Keratinocyte (primary cell): ENCODE results near the gene NCKAP1. TPM values are rescaled to one million over a fixed set of nuclear protein-coding genes. Genes with fewer than 3 reads are reported as not detected.

Experiments
- DNase-seq: peaks from one replicate; pipeline ENCODE4 v3.0.0-alpha.2; 2011; ENCODE audit warnings: low read depth, missing footprints, low spot score
- FAIRE-seq: peaks from 2 replicates; lab custom pipeline; 2011; peaks lifted over from hg19 to GRCh38; lab: Jason Lieb, UNC
- H2AFZ ChIP-seq: 2 replicates; pipeline ENCODE4 v1.6.0; 2012; ENCODE audit warnings: low read length, control low read depth, inconsistent platforms; ENCODE audit not compliant: control insufficient read depth
- H3K27ac ChIP-seq: 2 replicates; pipeline ENCODE4 v1.5.1; 2011; ENCODE audit warnings: low read length; ENCODE audit not compliant: control insufficient read depth, insufficient read depth
- H3K27me3 ChIP-seq: 3 replicates; pipeline ENCODE4 v1.6.0; 2011; ENCODE audit warnings: low read length; ENCODE audit not compliant: control insufficient read depth, insufficient read depth; ENCODE audit errors: extremely low read depth
- H3K36me3 ChIP-seq, 2 experiments: 2 replicates in 1 of 2; 3 replicates in 1 of 2; pipeline ENCODE4 v1.5.1; 2011; ENCODE audit warnings: low read length in 2 of 2, mild to moderate bottlenecking in 1 of 2; ENCODE audit not compliant: control insufficient read depth in 2 of 2, insufficient read depth in 2 of 2; ENCODE audit errors: extremely low read depth in 1 of 2
- H3K4me1 ChIP-seq: 3 replicates; pipeline ENCODE4 v1.5.1; 2011; ENCODE audit warnings: low read length; ENCODE audit not compliant: control insufficient read depth, insufficient read depth; ENCODE audit errors: extremely low read depth
- H3K4me2 ChIP-seq: 3 replicates; pipeline ENCODE4 v1.6.0; 2011; ENCODE audit warnings: low read depth, low read length; ENCODE audit not compliant: control insufficient read depth, insufficient read depth; ENCODE audit errors: extremely low read depth
- H3K4me3 ChIP-seq, 3 experiments: fragments of 200-600 bp in 1 of 3; sonication (generic) in 1 of 3; 2 replicates in 2 of 3; 3 replicates in 1 of 3; pipeline ENCODE4 v1.5.1; 2011 to 2016; ENCODE audit warnings: low read length in 3 of 3, mild to moderate bottlenecking in 3 of 3, control low read depth in 2 of 3, inconsistent platforms in 1 of 3, low read depth in 1 of 3, mixed read lengths in 1 of 3, mixed run types in 1 of 3, moderate library complexity in 1 of 3; ENCODE audit not compliant: control insufficient read depth in 2 of 3, insufficient read depth in 2 of 3; ENCODE audit errors: extremely low read depth in 1 of 3
- H3K79me2 ChIP-seq: 2 replicates; pipeline ENCODE4 v1.6.0; 2012; ENCODE audit warnings: low read length; ENCODE audit not compliant: control insufficient read depth, insufficient read depth
- H3K9ac ChIP-seq: 3 replicates; pipeline ENCODE4 v1.6.0; 2011; ENCODE audit warnings: low read length; ENCODE audit not compliant: control insufficient read depth, insufficient read depth; ENCODE audit errors: extremely low read depth
- H3K9me1 ChIP-seq: 3 replicates; pipeline ENCODE4 v1.6.0; 2011; ENCODE audit warnings: low read length; ENCODE audit not compliant: control insufficient read depth, insufficient read depth; ENCODE audit errors: extremely low read depth
- H3K9me3 ChIP-seq: 2 replicates; pipeline ENCODE4 v1.5.1; 2012; ENCODE audit warnings: low read depth, low read length; ENCODE audit not compliant: control insufficient read depth
- H4K20me1 ChIP-seq: 3 replicates; pipeline ENCODE4 v1.6.0; 2011; ENCODE audit warnings: low read length; ENCODE audit not compliant: control insufficient read depth, insufficient read depth; ENCODE audit errors: extremely low read depth
- EZH2 ChIP-seq: IDR thresholded peaks from one replicate; pipeline ENCODE4 v1.6.1; 2012; ENCODE audit warnings: inconsistent platforms, mild to moderate bottlenecking, low read length, moderate library complexity
- dilution Hi-C: fragments of 300-500 bp; cut with MboI; formaldehyde crosslinking; loops from one replicate; pipeline ENCODE4 v1.7.0; 2020; ENCODE audit warnings: low sequenced_read_pairs; ENCODE audit not compliant: extremely low pct_ligation_motif_present
- polyA plus RNA-seq, 5 experiments: library from polyadenylated mRNA; depleted of rRNA in 3 of 5; stranded (reverse) in 3 of 5; stranded (forward) in 1 of 5; unstranded in 1 of 5; fragments of >200 nt; gene quantifications; 1 replicate in 1 of 5; 2 replicates in 3 of 5; 3 replicates in 1 of 5; pipeline versions ENCODE4 v1.2.1 to v1.2.3, GENCODE V29; 2011 to 2012; ENCODE audit warnings: missing spikeins in 2 of 5, low read depth in 1 of 5, low replicate concordance in 1 of 5
- TF ChIP-seq, protein P1 (sequence below), 3 experiments: IDR thresholded peaks in 1 of 3; conservative IDR thresholded peaks in 1 of 3; optimal IDR thresholded peaks in 1 of 3; 2 replicates in 2 of 3; 3 replicates in 1 of 3; pipeline versions ENCODE3 to v1.5.1; 2011; ENCODE audit warnings: low read length in 3 of 3, mild to moderate bottlenecking in 3 of 3, moderate library complexity in 2 of 3, control low read depth in 1 of 3, inconsistent platforms in 1 of 3; ENCODE audit not compliant: insufficient read depth in 2 of 3; ENCODE audit errors: extremely low read depth in 1 of 3

Gene NCKAP1
- polyA plus RNA-seq, 1 donor (not counting 4 experiments of a cell fraction or from before 2014, with no cell fraction given): 207 TPM

DNA sequence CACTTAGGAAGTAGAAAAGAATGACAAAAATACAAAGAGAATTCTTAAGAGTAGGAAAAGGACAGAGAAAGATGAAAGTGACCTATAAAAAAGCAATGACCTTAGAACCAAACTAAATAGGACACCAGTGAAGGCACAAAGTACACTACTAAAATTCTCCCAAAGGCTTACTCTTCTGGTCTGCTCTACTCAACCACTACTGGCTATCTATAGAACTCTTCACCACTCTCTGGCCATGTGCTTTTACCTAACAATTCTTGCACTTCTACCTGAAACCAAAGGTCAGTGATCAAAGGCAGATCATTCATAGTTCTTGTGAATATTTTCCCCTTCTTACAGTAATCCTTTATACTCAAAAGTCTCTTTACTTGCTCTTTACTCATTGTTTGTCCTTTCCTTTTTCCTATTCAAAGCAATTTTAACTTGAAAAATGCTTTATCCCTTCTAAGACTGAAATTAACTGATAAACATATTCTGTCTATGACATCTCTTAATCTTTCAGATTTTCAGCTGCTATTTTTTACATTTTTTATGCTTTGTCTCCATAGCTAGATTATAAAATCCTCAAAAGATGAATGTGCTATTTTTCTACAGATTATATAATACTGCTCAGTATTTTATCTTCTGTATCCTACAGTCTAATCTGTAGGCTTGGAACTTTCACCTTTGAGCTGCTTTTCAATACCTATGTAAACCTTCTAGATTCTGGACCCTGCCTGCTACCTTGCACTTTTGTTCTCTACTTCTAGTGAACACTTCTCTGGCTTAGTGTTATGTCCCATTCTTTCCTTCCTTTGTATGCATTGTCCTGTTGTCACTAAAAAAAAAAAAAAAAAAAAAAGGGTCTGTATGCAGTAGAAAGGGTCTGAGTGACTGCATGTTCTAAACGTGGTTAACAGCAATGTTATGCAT lies 64.6 kb downstream of the NCKAP1 start:
- Histone ChIP-seq H3K27me3 (no peaks in the 10 kb centered on the region), H3K4me3 (no peak overlapping the region), H3K27ac (no peak overlapping the region), H3K4me1 (no peaks in the 10 kb centered on the region), H3K9me3 (no peaks in the 10 kb centered on the region), H3K36me3 (peaks cover 0 to 11% of the 10 kb centered on the region in 2 experiments), H3K4me2 (no peak overlapping the region), H3K9me1 (no peaks in the 10 kb centered on the region), H2AFZ (no peak overlapping the region), H3K79me2 (peaks cover 25% of the 10 kb centered on the region), H3K9ac (no peak overlapping the region), H4K20me1 (no peaks in the 10 kb centered on the region)
- dilution Hi-C loops: no loop called here
- DNase-seq (no peak), FAIRE-seq (no peak)
- no peak for TF ChIP-seq EZH2
- TF ChIP-seq, protein P1, sequence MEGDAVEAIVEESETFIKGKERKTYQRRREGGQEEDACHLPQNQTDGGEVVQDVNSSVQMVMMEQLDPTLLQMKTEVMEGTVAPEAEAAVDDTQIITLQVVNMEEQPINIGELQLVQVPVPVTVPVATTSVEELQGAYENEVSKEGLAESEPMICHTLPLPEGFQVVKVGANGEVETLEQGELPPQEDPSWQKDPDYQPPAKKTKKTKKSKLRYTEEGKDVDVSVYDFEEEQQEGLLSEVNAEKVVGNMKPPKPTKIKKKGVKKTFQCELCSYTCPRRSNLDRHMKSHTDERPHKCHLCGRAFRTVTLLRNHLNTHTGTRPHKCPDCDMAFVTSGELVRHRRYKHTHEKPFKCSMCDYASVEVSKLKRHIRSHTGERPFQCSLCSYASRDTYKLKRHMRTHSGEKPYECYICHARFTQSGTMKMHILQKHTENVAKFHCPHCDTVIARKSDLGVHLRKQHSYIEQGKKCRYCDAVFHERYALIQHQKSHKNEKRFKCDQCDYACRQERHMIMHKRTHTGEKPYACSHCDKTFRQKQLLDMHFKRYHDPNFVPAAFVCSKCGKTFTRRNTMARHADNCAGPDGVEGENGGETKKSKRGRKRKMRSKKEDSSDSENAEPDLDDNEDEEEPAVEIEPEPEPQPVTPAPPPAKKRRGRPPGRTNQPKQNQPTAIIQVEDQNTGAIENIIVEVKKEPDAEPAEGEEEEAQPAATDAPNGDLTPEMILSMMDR (optimal IDR thresholded peaks at IDR 0.05 in 1 of 3, IDR thresholded peaks at IDR 0.05 in 1 of 3, conservative IDR thresholded peaks at IDR 0.05 in 1 of 3; ENCODE audit: extremely low read depth in 1 of 3, insufficient read depth in 2 of 3, low read length in 3 of 3): no peak

DNA sequence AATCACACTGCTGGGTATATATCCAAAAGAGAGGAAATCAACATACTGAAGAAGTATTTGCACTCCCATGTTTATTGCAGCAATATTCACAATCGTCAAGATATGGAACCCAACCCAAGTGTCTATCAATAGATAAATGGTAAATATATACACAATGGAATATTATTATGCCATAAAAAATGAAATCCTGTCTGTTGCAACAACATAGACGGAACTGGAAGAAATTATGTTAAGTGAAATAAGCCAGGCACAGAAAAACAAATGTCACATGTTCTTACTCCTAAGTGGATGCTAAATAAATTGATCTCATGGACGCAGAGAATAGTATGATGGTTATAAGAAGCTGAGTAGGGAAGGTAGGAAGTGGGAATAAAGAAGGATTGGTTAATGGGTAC lies 65.7 kb downstream of the NCKAP1 start:
- Histone ChIP-seq H3K4me1 (no peaks in the 10 kb centered on the region), H3K27me3 (no peaks in the 10 kb centered on the region), H3K79me2 (peaks cover 29% of the 10 kb centered on the region), H3K4me3 (no peak overlapping the region), H3K9ac (no peak overlapping the region), H3K4me2 (no peak overlapping the region), H2AFZ (no peak overlapping the region), H4K20me1 (no peaks in the 10 kb centered on the region), H3K9me1 (no peaks in the 10 kb centered on the region), H3K9me3 (no peaks in the 10 kb centered on the region), H3K27ac (no peak overlapping the region), H3K36me3 (peaks cover 5 to 15% of the 10 kb centered on the region in 2 experiments)
- DNase-seq (no peak), FAIRE-seq (no peak)
- no peak for TF ChIP-seq EZH2
- TF ChIP-seq, protein P1 (optimal IDR thresholded peaks at IDR 0.05 in 1 of 3, IDR thresholded peaks at IDR 0.05 in 1 of 3, conservative IDR thresholded peaks at IDR 0.05 in 1 of 3; ENCODE audit: extremely low read depth in 1 of 3, insufficient read depth in 2 of 3, low read length in 3 of 3): no peak
- dilution Hi-C loops: no loop called here
